Neural progenitor cell (in vitro differentiated cells): ENCODE results near the gene SUN5. TPM values are rescaled to one million over a fixed set of nuclear protein-coding genes. Genes with fewer than 3 reads are reported as not detected.

Experiments used
- DNase-seq: peaks from one replicate; pipeline ENCODE4 v3.0.0-alpha.2; 2016; ENCODE audit warnings: low spot score
- H2AFZ ChIP-seq: fragments of 200-600 bp; sonication (generic); replicated peaks from 2 replicates; pipeline ENCODE4 v1.6.1; 2016; ENCODE audit warnings: antibody characterized with exemption
- H3F3A ChIP-seq: fragments of 200-600 bp; sonication (generic); 2 replicates; pipeline ENCODE4 v1.6.1; 2016; ENCODE audit warnings: antibody characterized with exemption, low read depth
- H3K27ac ChIP-seq: fragments of 200-600 bp; sonication (generic); 2 replicates; pipeline ENCODE4 v1.5.1; 2016; ENCODE audit warnings: mild to moderate bottlenecking
- H3K27me3 ChIP-seq: fragments of 200-600 bp; sonication (generic); 2 replicates; pipeline ENCODE4 v1.6.1; 2016; ENCODE audit warnings: mild to moderate bottlenecking, moderate library complexity
- H3K36me3 ChIP-seq: fragments of 200-600 bp; sonication (generic); 2 replicates; pipeline ENCODE4 v1.5.1; 2016
- H3K4me1 ChIP-seq: fragments of 200-600 bp; sonication (generic); 2 replicates; pipeline ENCODE4 v1.6.1; 2016; ENCODE audit warnings: mixed run types
- H3K4me2 ChIP-seq: fragments of 200-600 bp; sonication (generic); 2 replicates; pipeline ENCODE4 v1.6.1; 2016
- H3K4me3 ChIP-seq: fragments of 200-600 bp; sonication (generic); 2 replicates; pipeline ENCODE4 v1.5.1; 2016
- H3K79me2 ChIP-seq: fragments of 200-600 bp; sonication (generic); 2 replicates; pipeline ENCODE4 v1.6.1; 2016; ENCODE audit warnings: low read depth
- H3K9ac ChIP-seq: fragments of 200-600 bp; sonication (generic); 2 replicates; pipeline ENCODE4 v1.6.1; 2016
- H3K9me3 ChIP-seq: fragments of 200-600 bp; sonication (generic); 2 replicates; pipeline ENCODE4 v1.5.1; 2016; ENCODE audit warnings: low read depth
- H4K20me1 ChIP-seq: fragments of 200-600 bp; sonication (generic); 2 replicates; pipeline ENCODE4 v1.6.1; 2016; ENCODE audit warnings: low read depth
- H3K27ac Mint-ChIP-seq: 3 replicates; pipeline ENCODE4 v1.8.0; 2021; ENCODE audit warnings: mixed read lengths
- H3K27me3 Mint-ChIP-seq: 2 replicates; pipeline ENCODE4 v1.8.0; 2022; ENCODE audit warnings: low read depth, mild to moderate bottlenecking, inconsistent platforms, moderate library complexity, mixed read lengths; ENCODE audit not compliant: insufficient read depth
- H3K36me3 Mint-ChIP-seq: 3 replicates; pipeline ENCODE4 v1.8.0; 2021; ENCODE audit warnings: mixed read lengths
- H3K4me1 Mint-ChIP-seq: 3 replicates; pipeline ENCODE4 v1.8.0; 2021; ENCODE audit warnings: mixed read lengths
- H3K4me3 Mint-ChIP-seq: 3 replicates; pipeline ENCODE4 v1.8.0; 2021; ENCODE audit warnings: mild to moderate bottlenecking, moderate library complexity, mixed read lengths
- H3K9me3 Mint-ChIP-seq: 3 replicates; pipeline ENCODE4 v1.8.0; 2020; ENCODE audit warnings: mixed read lengths
- CTCF ChIP-seq: fragments of 200-600 bp; sonication (generic); IDR thresholded peaks from 2 replicates; pipeline ENCODE4 v1.5.1; 2017; ENCODE audit warnings: antibody characterized with exemption, mild to moderate bottlenecking
- EZH2 ChIP-seq: fragments of 200-600 bp; sonication (generic); IDR thresholded peaks from 2 replicates; pipeline ENCODE4 v1.6.1; 2017; ENCODE audit warnings: antibody characterized with exemption, mild to moderate bottlenecking, moderate library complexity
- EZH2phosphoT487 ChIP-seq: fragments of 200-600 bp; sonication (generic); IDR thresholded peaks from 2 replicates; pipeline ENCODE4 v1.6.1; 2017; ENCODE audit warnings: antibody characterized with exemption
- total RNA-seq: library from RNA; depleted of rRNA; stranded (reverse); fragments of >200 nt; gene quantifications from 2 replicates; pipeline ENCODE4 v1.2.3, GENCODE V29; 2015; ENCODE audit warnings: low replicate concordance

Gene SUN5
- total RNA-seq, 1 donor from 2014 or later, result not detected

DNA sequence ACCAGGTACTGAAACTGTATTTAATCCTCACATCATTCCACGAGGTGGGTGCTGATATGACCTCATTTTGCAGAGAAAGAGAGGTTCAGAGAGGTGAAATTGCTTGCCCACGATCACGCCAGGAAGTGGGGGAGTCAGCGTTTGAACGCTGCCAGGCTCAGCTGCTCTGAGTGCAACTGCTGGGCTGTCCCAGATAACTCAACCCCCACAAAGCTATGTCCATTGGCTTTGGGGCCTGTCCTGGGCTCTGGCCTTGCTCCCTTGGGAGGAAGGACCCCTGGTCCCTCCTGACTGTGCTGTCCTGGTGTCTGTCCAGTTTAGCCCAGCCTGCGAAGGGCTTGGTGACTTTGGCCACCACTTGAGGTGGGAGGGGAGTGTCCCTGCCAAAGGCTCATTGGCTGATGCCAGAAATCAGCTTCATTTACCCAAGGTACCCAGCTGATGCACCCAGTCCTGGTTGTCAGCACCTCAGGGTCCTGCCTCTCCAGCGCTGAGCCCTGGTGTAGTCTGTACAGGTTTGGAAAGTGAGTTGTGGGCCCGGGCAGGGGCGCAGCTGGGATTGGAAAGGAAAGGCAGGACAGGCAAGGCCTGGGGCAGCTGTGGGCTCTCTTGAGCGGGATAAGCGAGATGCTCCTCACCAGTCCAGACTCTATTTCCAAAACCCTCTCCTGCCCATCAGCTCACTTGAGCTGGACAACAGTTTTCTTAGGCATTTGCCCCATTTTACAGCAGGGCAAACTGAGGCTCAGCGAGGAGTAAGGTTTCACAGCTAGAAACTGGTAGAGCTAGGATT, 38.5 kb downstream of the SUN5 start:
- Histone ChIP-seq H3K9ac (no peak overlapping the region), H3K36me3 (no peaks in the 10 kb centered on the region), H3K4me1 (no peaks in the 10 kb centered on the region), H3K4me3 (no peak overlapping the region), H2AFZ (no peak overlapping the region), H3F3A (no peaks in the 10 kb centered on the region), H4K20me1 (no peaks in the 10 kb centered on the region), H3K27me3 (no peaks in the 10 kb centered on the region), H3K9me3 (no peaks in the 10 kb centered on the region), H3K4me2 (no peak overlapping the region), H3K27ac (no peak overlapping the region), H3K79me2 (no peaks in the 10 kb centered on the region)
- DNase-seq, result no peak
- peaks cover 9% of the 10 kb centered on the region for H3K4me1 Mint-ChIP-seq
- no peak overlapping the region for H3K4me3 Mint-ChIP-seq
- TF ChIP-seq CTCF, result no peak
- no peak for TF ChIP-seq EZH2phosphoT487
- no peak for TF ChIP-seq EZH2
- no peak overlapping the region for H3K27ac Mint-ChIP-seq
- H3K27me3 Mint-ChIP-seq, result peaks cover 10% of the 10 kb centered on the region
- H3K9me3 Mint-ChIP-seq, result no peaks in the 10 kb centered on the region
- H3K36me3 Mint-ChIP-seq, result no peaks in the 10 kb centered on the region

- H3K9me3 ChIP-seq, result no peaks in the 10 kb centered on the region
- no peak for TF ChIP-seq EZH2phosphoT487
- TF ChIP-seq CTCF, result no peak
- no peak for TF ChIP-seq EZH2
- no peak overlapping the region for H3K9ac ChIP-seq
- DNase-seq, result no peak
- H3K27ac ChIP-seq, result no peak overlapping the region
- no peak overlapping the region for H3K4me3 ChIP-seq
- Mint-ChIP-seq H3K9me3 (no peaks in the 10 kb centered on the region), H3K27me3 (peaks cover 10% of the 10 kb centered on the region), H3K36me3 (no peaks in the 10 kb centered on the region), H3K4me1 (peaks cover 7% of the 10 kb centered on the region), H3K4me3 (no peak overlapping the region), H3K27ac (peak overlapping the region; percentile 38)
- no peak overlapping the region for H3K4me2 ChIP-seq
- H3K4me1 ChIP-seq, result no peaks in the 10 kb centered on the region
- no peaks in the 10 kb centered on the region for H3F3A ChIP-seq
- no peaks in the 10 kb centered on the region for H4K20me1 ChIP-seq
- H2AFZ ChIP-seq, result no peak overlapping the region
- H3K79me2 ChIP-seq, result no peaks in the 10 kb centered on the region
- no peaks in the 10 kb centered on the region for H3K36me3 ChIP-seq
- H3K27me3 ChIP-seq, result no peaks in the 10 kb centered on the region
Measured at GRCh38 chr20:32965115-32965514, 39.1 kb downstream of the SUN5 start.

GRCh38 chr20:32964575-32964974, 39.7 kb downstream of the SUN5 start:
- no peaks in the 10 kb centered on the region for H3K4me1 ChIP-seq
- no peak overlapping the region for H3K4me3 ChIP-seq
- no peaks in the 10 kb centered on the region for H3K9me3 ChIP-seq
- H3K79me2 ChIP-seq, result no peaks in the 10 kb centered on the region
- no peak for TF ChIP-seq EZH2phosphoT487
- TF ChIP-seq CTCF, result no peak
- TF ChIP-seq EZH2, result no peak
- H3K27ac ChIP-seq, result no peak overlapping the region
- no peaks in the 10 kb centered on the region for H3K36me3 Mint-ChIP-seq
- no peak overlapping the region for H2AFZ ChIP-seq
- no peak overlapping the region for H3K9ac ChIP-seq
- no peak overlapping the region for H3K4me3 Mint-ChIP-seq
- H3K27me3 ChIP-seq, result no peaks in the 10 kb centered on the region
- peaks cover 7% of the 10 kb centered on the region for H3K27me3 Mint-ChIP-seq
- H3K9me3 Mint-ChIP-seq, result no peaks in the 10 kb centered on the region
- no peak overlapping the region for H3K27ac Mint-ChIP-seq
- no peaks in the 10 kb centered on the region for H3K36me3 ChIP-seq
- no peak overlapping the region for H3K4me2 ChIP-seq
- H4K20me1 ChIP-seq, result no peaks in the 10 kb centered on the region
- peaks cover 5% of the 10 kb centered on the region for H3K4me1 Mint-ChIP-seq
- no peak for DNase-seq
- H3F3A ChIP-seq, result no peaks in the 10 kb centered on the region
